GM04503 (cell line): ENCODE results near the gene CNTNAP2.

Experiments used
- DNase-seq: peaks from one replicate; pipeline ENCODE4 v3.0.0-alpha.2; 2012; ENCODE audit warnings: low read depth

The CNTNAP2 gene

DNA sequence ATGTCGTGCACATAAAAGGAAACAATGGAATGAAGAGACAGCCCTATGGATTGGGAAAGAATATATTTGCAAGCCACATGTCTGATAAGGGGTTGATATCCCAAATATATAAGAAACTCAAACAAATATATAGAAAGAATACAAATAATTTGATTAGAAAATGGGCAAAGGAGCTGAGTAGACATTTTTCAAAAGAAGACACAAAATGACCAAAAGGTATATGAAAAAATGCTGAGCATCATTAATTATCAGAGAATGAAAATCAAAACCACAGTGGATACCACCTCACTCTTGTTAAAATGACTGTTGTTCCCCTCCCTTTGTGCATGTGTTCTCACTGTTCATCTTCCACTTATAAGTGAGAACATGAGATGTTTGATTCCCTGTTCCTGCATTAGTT lies 175.3 kb downstream of the CNTNAP2 start:
- no peak for DNase-seq

- DNase-seq = no peak
Observed at GRCh38 chr7:146296028-146296427, 179.4 kb downstream of the CNTNAP2 start.

DNA sequence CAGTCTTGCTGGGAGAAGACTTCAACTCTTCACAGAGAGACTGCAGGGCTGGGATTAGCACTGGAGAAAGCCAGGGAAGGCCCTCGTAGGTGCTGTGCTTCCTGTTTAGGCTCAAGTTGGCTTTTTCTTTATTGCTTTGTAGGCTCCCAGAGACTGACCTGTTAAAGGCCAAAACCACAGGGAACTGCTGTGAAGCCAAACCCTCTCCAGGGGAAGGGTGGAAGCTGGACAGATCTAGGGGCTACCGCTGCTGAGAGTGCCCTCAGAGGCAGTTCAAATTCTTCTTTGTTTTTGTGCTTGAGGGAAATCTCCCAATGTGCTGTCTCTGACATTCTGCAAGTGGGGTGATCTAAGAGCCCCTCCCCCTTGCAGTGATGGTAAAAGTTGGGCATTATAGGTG lies 198.4 kb downstream of the CNTNAP2 start:
- DNase-seq = no peak

DNA sequence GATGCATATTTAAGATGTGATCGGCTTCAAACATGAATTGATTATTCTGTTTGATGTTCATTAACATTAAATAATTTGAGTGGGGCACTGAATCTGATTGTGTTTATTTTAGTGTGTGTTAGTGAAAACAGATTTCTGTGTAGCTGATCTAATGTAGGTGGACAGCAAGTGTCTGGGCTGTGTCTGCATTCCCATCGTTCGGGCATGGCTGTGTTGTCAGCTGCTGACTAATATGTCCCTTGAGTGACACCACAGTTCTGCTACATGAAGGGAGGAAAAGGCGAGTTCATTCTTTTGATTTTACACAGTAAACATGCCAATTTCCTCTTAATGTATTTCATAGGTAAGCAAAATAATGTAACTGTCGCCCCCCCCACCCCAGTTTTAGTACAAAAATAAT lies 203.0 kb downstream of the CNTNAP2 start:
- no peak for DNase-seq

GRCh38 chr7:146321301-146321700 lies 204.7 kb downstream of the CNTNAP2 start:
- DNase-seq = no peak

DNA sequence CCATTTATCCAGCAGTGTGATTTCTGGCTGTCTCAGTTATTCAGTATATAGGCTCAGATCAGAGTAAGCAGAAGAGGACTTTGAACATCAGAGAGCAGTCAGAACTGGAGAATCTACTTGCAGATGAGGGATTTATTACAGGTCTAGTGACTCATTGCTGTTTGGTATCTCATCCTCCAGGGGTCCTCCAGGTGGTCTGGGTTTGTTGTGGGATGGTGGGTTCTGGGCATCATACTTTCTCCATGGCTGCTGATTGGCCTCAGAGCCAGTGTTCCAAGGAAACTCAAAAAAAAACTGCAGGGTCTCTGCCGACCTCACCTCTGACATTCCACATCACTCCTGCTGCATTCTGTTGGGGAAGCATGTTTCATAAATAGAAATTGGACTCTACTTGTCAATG lies 214.8 kb downstream of the CNTNAP2 start:
- DNase-seq = no peak

DNA sequence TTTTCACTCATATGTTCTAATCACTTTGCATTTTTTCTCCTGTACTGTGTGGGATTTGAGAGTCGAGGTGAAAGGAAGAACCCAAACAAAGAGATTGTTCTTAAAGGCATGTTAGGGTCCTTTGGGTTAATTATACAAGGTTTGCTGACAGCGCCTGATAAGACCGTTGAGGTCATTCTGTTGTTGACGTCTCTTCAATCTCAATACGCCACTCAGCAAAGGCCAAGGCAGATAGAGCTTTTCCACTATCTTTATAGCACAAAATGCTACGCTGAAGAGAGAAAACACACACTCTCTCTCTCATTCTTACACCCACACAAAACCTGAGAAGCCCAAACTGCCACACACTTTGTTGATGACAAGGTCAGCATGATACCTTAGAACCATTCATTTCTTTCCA lies 228.7 kb downstream of the CNTNAP2 start:
- DNase-seq = no peak

DNA sequence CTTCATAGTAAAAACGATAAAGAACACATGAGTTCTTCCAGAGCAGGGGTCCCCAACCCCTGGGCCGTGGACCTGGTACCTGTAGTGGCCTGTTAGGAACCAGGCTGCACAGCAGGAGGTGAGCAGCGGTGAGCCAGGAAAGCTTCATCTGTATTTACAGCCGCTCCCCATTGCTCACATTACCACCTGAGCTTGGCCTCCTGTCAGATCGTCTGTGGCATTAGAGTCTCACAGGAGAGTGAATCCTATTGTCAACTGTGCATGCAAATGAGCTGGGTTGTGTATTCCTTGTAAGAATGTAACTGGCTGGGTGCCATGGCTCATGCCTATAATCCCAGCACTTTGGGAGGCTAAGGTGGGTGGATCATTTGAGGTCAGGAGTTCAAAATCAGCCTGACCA lies 229.5 kb downstream of the CNTNAP2 start:
- DNase-seq = no peak

DNA sequence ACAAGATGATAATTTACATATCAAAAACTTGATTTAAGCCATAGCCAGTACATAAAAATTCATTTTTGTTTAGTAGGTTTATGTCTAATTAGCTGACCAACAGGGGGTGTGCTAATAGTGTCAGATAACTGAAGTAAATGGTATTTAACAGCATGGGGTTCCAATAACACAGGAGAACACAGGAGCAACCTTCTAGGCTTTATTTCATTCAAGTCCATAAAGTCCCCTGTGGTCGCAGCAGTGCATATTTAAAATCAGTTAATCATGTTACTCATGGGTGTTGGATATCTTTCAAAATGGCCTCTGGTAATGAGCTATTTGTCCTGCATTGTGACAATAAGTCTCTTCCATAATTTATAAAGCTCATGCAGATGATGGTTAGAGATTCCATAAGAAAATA lies 238.6 kb downstream of the CNTNAP2 start:
- no peak for DNase-seq

- no peak for DNase-seq
Observed at GRCh38 chr7:146359176-146359575, 242.6 kb downstream of the CNTNAP2 start.

- DNase-seq = no peak
Observed at GRCh38 chr7:146366938-146367337, 250.3 kb downstream of the CNTNAP2 start.

DNA sequence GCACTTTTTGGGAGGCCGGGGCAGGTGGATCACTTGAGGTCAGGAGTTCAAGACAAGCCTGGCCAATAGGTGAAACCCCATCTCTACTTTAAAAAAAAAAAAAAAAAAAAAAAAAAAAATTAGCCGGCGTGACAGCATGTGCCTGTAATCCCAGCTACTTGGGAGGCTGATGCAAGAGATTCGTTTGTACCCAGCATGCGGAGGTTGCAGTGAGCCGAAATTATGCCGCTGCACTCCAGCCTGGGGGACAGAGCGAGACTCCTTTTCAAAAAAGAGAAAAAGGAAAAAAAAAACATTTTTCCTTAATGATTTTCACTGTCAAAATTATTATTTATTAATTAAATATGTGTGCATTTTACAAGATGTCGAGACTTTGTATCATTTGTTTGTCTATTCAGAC lies 253.6 kb downstream of the CNTNAP2 start:
- DNase-seq = no peak

- DNase-seq = no peak
Observed at GRCh38 chr7:146375170-146375569, 258.6 kb downstream of the CNTNAP2 start.

DNA sequence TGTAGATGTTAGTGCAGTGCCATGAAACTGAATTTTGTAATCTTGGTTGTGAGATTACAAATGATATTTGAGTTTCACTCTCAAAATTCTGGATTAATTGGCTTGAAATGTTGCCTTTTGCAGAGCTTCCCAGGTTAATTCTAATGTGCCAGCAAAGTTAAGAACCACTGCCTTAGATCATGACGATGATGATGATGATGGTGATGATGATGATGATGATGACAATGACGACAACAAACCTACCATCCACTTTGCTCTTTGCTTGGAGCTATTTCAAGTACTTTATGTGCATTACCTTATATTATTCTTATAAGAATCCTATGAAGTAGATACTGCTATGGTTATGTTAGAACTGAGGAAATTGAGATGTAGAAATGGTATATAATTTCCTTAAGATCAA lies 261.6 kb downstream of the CNTNAP2 start:
- no peak for DNase-seq

DNA sequence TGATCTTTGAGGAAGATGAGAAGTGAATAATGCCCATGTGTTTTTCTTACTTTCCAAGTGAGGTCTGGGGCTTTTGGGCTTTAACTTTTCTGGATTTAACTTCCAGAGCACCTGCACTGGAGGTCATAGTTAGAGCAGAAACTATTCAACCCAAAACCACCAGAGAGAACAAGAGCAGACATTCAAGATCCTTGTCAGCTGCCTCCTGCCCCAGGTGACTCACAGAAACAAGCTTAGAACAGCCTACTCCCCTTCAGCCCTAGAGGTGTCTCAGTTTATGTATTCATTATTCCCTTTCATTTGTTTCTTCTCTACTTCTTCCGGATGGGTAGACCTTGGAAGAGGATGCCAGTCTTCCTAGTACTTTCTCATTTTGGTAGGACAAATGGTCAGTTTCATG lies 270.5 kb downstream of the CNTNAP2 start:
- no peak for DNase-seq

- DNase-seq = no peak
Observed at GRCh38 chr7:146388928-146389327, 272.3 kb downstream of the CNTNAP2 start.

DNA sequence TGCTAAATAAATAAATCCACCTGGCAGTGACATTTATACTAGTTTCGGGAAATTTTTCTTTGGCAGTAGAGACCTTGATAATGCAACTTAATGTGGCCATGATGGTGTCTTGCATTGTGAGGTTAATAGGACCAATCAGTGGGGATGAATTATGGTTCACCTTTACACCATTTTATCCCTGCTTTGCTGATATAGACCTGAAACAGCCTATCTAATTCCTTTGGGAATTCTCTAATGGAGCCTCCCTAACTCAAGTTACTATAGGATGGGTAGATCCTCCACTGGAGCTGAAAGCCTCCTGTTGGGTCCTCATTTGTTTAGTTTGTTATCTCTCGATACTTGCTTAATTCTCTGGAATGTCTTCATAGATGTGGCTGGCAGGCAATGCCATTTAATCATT lies 276.7 kb downstream of the CNTNAP2 start:
- DNase-seq = no peak

- no peak for DNase-seq
Observed at GRCh38 chr7:146397141-146397540, 280.5 kb downstream of the CNTNAP2 start.

GRCh38 chr7:146401939-146402338 lies 285.3 kb downstream of the CNTNAP2 start:
- DNase-seq = no peak

DNA sequence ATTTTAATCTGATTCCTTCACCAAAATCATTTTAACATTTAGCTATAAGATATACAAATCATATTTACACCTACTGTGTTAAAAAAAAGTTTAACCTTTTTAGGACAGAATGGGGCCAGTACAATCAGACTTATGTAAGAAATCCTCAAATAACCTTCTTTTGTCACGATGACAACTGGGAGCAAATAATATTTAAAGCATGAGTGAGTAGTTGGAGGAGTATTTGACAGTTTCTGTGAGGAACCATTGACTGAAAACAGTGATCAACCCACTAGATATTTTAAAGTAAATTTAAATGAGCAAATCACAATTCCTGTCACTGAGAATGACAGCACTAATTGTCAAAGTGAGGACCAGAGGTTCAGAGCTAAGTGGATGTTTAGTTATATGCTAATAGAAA lies 289.1 kb downstream of the CNTNAP2 start:
- no peak for DNase-seq

DNA sequence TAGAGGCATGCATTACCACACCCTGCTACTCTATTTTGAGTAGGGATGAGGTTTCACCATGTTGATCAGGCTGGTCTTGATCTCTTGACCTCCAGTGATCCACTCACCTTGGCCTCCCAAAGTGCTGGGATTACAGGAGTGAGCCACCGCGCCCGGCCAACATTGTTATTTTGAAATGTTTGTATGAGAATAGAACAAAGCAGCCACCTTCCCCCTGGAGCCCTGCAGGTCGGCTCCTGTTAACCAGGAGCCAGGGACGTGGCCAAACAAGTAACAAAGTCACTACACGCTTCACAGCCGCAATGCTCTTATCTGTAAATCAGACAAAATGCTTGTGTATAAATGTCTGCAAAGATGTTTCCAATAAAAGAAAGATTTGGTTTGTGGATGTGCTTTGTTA lies 295.4 kb downstream of the CNTNAP2 start:
- DNase-seq = no peak

GRCh38 chr7:146412781-146413180 lies 296.2 kb downstream of the CNTNAP2 start:
- no peak for DNase-seq

DNA sequence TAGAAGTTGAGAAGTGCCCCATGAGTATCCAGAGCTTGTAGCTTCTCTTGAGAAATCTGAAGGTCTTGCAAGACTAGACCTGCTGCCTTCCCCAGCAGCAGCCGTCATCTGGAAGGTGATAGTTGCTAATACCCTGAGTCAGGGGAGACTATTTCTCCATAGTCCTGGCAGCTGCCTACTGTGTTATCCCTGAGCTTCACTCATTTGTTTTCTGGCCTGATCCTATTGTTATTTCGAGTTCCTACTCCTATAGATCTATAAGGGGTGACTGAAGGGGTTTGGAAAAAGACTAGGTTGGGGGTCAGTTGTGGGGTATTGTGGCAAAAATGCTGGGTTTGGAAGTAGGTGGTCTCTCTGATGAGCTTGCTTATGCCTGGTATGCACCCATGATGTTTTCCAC lies 297.8 kb downstream of the CNTNAP2 start:
- DNase-seq = no peak

DNA sequence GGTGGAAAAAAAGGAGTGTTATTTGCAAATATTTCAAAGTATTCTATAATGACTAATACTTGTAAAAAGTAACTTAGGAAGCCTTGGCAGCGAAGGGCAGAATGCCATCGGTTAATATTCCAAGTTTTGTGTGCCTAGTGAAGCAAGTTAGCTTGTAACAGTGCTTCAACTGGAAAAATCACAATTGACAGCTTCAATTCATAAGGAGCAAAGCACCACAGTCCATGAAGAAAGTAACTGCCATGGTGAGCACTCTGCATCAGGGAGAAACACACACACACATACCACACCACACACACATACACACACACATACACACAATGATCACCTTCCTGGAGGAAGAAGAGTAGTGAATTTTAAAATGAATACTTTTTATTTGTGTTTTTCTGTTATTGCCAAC lies 298.3 kb downstream of the CNTNAP2 start:
- DNase-seq = no peak

DNA sequence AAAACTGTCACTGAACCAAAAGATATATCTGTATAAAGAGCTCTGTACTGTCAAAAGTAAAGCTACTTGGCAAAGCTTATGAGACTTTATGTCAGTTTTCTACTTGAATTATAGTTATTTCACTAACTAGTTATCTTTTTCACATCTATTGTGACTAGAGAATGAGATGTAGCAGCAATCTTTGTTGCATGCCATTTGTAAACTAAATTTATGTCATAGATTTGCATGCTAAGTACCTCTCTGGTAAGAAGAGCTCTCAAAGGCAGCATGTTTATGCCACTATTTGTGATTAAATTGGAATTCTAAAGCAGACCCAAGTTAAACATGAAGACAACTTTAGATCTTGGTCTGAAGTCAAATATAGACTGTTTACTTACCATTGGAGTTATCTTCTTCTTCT lies 300.6 kb downstream of the CNTNAP2 start:
- DNase-seq = no peak
